Glomerular visceral epithelial cell (primary cell): Measurements from ENCODE around the gene FRAS1.
"Not testable (repeated sequence)": the region's sequence is repeated elsewhere in the genome, so short reads cannot be mapped to it uniquely, and the experiment has no call there.

Experiments
- DNase-seq: peaks from one replicate; pipeline ENCODE4 v3.0.0-alpha.2; 2016; ENCODE audit errors: extremely low spot score

FRAS1 gene

GRCh38 chr4:78275450-78275849 is 218.3 kb downstream of the FRAS1 start:
- DNase-seq, result not testable (repeated sequence)

GRCh38 chr4:78286281-78286680 is 229.2 kb downstream of the FRAS1 start:
- no peak for DNase-seq

- no peak for DNase-seq
Measured at GRCh38 chr4:78288327-78288726, 231.2 kb downstream of the FRAS1 start.

GRCh38 chr4:78291277-78291676 is 234.2 kb downstream of the FRAS1 start:
- no peak for DNase-seq

- DNase-seq, result no peak
Measured at GRCh38 chr4:78292341-78292740, 235.2 kb downstream of the FRAS1 start.

GRCh38 chr4:78292856-78293255 is 235.7 kb downstream of the FRAS1 start:
- no peak for DNase-seq

- peak; percentile 49 for DNase-seq
Measured at GRCh38 chr4:78293348-78293747, 236.2 kb downstream of the FRAS1 start.

- DNase-seq, result peak; percentile 89
Measured at GRCh38 chr4:78293821-78294301, 236.7 kb downstream of the FRAS1 start.

GRCh38 chr4:78296261-78296660 is 239.1 kb downstream of the FRAS1 start:
- no peak for DNase-seq

- no peak for DNase-seq
Measured at GRCh38 chr4:78297116-78297800, 240.1 kb downstream of the FRAS1 start.

- no peak for DNase-seq
Measured at GRCh38 chr4:78298618-78299017, 241.5 kb downstream of the FRAS1 start.

GRCh38 chr4:78299565-78299972 is 242.4 kb downstream of the FRAS1 start:
- DNase-seq, result no peak

GRCh38 chr4:78307263-78307662 is 250.1 kb downstream of the FRAS1 start:
- DNase-seq, result not testable (repeated sequence)

- peak; percentile 26 for DNase-seq
Measured at GRCh38 chr4:78308517-78308916, 251.4 kb downstream of the FRAS1 start.

- no peak for DNase-seq
Measured at GRCh38 chr4:78309352-78309751, 252.2 kb downstream of the FRAS1 start.

GRCh38 chr4:78310007-78310739 is 253.1 kb downstream of the FRAS1 start:
- DNase-seq, result no peak

GRCh38 chr4:78310740-78311115 is 253.6 kb downstream of the FRAS1 start:
- DNase-seq, result no peak

- DNase-seq, result no peak
Measured at GRCh38 chr4:78311306-78311705, 254.2 kb downstream of the FRAS1 start.

GRCh38 chr4:78312989-78313753 is 256.0 kb downstream of the FRAS1 start:
- no peak for DNase-seq

GRCh38 chr4:78313754-78314120 is 256.6 kb downstream of the FRAS1 start:
- DNase-seq, result no peak

GRCh38 chr4:78318126-78318525 is 261.0 kb downstream of the FRAS1 start:
- no peak for DNase-seq

- DNase-seq, result peak; percentile 7
Measured at GRCh38 chr4:78320349-78320935, 263.3 kb downstream of the FRAS1 start.
